DMS53 treated with DMSO at 0.1 percent for 48 hours (cell line): Measurements from ENCODE around the gene TAOK1.

Source experiments
- DNase-seq: peaks from one replicate; lab custom pipeline; 2025; ENCODE audit not compliant: unreplicated experiment; lab: John Stamatoyannopoulos, UW

Gene TAOK1

DNA sequence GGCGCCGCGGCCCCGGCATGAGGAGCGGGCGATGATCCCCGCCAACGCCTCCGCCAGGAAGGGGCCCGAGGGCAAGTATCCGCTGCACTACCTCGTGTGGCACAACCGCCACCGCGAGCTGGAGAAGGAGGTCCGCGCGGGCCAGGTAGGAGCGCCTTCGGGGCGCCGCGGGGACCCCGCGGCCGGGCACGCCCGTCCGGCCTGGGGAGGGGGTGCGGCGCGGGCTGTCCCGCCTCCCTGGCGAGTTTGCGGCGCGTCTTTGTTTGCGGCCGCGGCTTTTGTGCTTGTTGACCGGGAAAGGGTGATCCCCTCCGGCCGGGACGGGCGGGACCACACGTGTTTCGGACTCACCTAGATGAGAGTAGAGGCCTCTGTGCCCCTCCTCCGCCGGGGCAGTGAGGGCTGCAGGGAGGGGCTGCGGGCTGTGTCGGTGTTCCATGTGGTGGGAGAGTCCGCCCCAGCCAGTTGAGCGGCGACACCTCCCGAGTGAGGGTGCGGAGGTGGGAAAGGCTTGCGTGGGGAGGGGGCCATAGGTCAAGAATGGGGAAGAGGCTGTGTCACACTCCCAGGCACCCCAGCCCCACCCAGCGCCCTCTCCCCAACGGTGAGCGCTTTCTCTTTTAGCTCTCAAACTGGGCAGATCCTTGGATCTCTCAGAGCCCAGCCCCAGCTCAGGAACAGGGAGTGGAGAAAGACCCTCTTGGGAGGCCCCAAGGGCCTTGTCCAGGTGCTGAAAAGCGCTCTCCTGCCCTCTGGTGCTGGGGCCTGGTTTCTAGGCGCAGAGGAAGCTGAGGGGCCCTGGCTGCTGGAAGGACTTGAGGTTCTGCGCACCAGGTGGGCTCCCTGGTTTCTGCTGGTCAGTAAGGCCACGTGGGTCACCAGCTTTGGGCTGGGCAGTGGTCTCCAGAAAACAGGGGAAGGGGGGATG, 203.7 kb downstream of the TAOK1 start:
- no peak for DNase-seq

DNA sequence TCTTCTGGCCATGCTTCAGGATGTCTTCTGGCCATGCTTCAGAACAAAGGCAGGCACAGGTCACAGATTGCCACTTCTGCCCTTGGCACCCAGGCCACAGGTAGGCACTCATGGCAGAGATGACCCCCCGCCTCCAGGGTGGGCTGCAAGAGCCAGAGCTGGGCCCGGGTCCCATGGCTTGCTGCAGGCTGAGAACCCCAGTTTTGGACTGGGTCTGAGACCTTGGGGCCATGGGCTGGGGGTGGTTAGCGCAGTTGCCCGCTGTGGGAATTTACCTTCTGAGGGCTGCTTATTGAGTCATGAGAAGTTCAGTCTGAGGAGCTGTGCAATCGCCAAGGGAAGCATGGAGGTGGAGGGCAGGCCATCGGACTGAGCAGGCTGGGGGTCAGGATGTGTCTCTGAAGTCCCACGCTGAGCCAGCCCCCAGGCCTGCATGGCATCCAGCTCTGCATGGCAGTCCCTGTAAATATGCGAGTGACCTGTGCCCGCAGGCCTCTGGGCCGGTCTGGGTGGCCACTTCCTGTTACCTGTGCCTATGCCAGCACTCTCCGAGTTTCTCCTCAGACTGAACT, 204.4 kb downstream of the TAOK1 start:
- no peak for DNase-seq

DNA sequence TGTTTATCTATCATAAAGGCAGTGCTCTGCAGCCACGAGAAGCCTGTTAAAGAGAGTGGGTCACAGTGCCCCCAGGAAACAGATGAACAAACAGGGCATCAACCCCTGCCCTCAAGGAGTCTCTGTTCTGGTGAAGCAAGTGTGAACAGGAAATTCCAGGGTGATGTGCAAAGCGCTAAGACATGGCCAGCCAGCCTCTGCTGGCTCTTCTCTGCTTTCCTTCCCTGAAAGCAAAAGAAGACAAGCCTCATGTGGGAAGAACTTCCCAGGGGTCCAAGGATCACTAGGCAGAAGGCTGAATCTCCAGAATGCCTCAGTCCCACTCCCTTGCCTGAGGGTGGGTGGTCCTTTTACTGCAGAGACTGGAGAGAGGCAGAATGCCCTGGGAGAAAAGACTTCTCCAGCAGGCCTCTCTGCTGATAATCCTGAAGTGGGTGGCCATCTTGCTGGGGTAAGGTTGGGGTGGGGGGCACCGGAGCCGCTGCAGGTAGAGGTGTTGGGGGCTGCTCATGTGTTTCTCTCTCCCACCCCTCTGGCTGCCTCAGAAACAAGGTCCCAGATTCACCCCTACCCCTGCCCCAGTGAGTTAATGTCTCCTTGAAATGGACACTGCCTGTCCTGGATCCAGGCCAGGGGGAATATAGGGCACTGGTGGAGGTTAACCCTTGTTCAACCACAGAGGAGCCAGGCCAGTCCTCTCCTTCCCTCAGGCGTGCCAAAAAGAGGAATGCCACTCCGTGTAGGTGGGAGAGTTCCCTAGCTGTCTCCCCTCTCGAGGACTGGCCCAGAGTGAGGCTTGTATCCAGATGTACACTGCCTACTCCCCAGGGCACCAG, 205.2 kb downstream of the TAOK1 start:
- no peak for DNase-seq

DNA sequence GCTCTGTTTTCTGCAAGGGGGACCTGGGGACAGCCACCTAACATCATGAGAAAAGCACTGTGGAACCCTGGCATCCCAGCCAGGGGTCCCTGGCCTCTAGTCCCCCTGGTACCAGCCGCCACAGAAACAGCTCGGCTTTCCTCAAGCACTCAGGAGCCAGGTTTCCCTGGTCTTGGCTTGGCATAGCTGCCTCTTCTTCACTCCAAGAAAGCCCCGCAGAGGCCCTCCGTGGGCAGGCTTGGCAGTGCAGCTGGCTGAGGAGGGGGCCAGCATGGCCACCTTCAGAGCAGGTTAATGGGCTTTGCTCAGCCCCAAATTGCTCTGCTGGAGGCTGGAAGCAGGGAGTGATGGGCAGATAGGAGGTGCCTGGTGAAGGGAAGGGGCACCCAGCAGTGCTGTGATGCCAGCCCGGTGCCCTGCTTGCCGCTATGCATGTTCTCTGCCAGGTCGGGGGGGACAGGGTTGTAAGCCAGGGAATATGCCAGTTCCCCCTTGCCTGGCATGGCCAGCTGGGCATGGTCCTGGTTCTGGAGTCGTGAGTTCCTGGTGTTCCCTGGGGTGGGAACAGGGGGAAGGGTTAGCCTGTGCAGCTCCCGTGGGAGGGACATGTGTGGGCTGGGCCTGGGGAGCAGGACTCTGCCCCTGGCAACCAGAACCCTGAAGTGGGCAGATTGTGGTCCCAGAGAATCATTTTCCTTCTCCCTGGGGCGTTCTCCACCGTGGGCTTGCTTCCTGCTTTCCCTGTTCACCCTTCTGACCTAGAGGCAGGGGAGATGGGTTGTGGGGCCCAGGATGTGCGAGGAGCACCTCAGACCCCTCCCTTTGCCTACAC, 206.0 kb downstream of the TAOK1 start:
- no peak for DNase-seq

DNA sequence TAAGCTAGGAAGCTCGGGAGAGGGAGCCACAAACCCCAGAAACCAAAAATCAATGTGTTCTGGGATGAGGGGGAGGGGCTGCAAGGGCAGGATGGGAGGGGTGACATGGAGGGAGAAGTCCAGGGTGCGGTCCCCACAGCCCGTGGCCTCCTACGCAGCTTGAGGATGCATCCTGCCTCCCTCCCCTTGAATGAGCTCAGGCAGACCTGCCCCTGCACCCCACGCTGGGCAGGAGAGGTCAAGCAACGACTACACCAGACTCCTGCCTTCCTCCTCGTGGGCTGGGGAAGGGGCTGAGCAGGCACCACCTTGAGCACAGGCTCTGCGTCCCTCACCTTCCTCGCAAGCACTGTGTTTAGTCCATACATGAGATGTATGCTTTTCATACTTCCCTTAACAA, 206.6 kb downstream of the TAOK1 start:
- DNase-seq = no peak

DNA sequence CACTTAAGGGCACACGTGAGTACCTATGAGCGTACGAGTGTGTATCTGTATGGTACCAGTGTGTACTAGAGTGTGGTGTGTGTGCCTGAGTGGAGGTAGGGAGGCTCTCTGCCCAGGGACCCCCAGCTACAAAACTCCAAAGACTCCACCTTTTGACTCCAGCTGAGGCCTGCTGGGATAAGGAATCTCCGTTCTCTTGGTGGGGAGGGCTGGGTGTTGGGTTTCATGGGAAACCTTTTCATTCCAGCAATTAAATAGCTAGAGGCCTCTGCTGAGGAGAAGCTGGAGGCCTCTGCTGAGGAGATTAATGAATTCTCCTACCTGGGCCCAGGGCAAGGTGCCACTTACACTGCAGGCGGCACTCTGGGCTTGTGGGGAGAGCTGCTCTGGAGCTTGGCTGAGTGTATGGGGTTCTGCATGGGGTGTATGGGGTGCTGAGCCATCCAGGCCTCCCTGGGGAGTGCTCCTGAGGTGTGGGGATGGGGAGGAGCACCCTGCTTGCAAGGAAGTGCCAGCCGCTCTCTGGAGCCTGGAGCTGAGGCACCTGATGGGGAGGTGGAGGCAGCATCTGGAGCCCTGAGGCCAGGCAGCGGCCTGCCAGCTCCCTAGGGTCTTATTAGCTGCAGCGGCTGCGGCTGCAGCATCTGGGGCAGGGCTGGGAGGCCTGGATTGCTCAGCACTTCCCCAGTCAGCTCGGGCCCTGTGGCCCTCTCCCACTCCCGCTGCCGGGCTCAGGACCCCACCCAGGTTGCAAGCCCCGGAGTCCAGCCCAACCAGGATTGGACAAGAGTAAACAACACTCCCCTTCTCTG, 207.4 kb downstream of the TAOK1 start:
- no peak for DNase-seq
